ENCODE data around the gene SLC1A4.

Gene SLC1A4

DNA sequence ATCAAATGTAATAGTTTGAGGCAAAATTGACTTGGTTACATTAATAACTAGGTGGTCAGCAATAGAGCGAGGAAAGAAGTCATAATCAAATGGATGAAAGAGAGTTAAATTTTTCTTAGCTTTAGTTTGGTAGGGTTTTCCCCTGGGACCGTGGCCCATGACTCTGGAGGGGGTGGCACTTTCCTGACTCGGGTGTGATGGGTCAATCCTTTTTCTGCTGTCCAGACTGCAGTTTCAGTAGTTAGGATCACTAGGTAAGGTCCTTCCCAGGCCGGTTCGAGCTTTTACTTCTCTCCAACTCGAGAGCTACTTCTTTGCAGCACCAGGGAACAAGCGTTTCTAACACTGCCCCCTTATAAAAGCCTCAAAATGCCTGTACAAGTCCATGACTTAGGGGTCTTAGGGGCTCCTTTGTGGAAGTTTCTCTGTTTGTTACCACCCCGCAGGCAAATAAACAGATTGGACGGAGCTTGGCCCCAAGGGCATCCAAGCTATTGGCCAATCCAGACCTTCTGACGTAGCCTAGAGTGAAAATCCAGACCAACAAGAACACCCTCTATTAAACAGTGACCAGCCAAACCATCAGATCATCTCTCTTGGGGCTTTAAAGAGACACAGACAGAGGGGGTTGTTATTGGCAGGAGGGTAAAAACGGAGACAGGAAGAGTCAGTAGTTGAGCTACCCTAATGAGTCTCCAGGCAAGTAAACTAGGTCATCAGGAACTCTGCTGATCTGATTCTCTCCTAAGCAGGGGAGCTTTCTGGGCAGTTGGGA, 57.6 kb downstream of the SLC1A4 start:
- in situ Hi-C loops (cut with HindIII; ENCODE audit: low sequenced_read_pairs) = no loop called here

- in situ Hi-C loops (cut with HindIII; ENCODE audit: low sequenced_read_pairs) = no loop called here
Measured at GRCh38 chr2:65049010-65049639, 59.9 kb downstream of the SLC1A4 start.

- in situ Hi-C loops (cut with HindIII; ENCODE audit: low sequenced_read_pairs) = no loop called here
Measured at GRCh38 chr2:65050931-65051330, 61.7 kb downstream of the SLC1A4 start.

DNA sequence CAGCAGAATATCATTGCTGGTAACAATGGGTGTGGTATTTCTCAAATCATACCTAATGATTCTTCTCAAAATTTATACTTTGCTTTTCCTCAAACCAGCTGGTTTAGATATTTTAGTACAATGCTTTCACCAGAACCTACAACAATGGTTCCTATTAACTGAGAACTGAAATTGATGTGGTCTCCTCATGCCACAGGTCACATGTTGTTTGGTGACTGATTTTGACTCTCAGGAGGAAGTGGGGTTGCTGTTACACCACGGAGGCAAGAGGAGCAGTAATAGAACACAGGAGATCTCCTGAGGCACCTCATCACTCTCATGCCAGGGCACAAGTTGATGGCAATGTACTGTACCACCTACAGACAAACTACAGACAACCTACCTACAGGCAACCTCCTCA, 64.0 kb downstream of the SLC1A4 start:
- in situ Hi-C loops (cut with HindIII; ENCODE audit: low sequenced_read_pairs) = no loop called here

DNA sequence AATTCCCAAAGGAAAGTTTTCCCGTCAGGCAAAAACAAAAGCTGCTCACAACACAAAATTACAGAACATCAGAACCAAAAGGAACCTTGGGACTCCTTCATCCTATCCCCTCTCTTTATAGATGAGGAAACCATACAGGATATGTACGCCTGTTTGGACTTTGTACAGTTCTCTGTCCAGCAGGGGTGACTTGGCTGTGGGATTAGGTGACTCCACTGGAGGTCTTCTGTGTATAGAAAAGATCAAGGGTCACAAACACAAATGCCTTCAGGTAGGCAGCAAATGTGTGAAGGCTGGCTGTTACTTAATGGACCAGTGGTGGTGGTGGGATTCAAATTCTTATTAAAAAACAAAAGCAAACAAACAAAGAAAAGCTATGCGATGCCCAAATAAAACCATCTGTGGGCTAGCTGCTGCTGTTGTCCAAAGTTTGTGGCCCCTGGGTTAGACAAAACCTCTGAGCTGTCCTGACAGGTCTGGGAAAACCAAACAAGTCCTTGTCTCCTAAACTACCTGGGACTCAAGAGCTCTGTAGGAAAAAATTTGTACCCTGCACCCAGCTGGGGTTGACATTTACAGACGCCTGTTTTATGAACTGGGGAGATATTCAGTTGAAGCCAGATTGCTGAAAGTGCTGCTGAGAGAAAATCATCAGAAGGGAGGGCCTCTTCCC, 65.7 kb downstream of the SLC1A4 start:
- in situ Hi-C loops (cut with HindIII; ENCODE audit: low sequenced_read_pairs) = no loop called here

DNA sequence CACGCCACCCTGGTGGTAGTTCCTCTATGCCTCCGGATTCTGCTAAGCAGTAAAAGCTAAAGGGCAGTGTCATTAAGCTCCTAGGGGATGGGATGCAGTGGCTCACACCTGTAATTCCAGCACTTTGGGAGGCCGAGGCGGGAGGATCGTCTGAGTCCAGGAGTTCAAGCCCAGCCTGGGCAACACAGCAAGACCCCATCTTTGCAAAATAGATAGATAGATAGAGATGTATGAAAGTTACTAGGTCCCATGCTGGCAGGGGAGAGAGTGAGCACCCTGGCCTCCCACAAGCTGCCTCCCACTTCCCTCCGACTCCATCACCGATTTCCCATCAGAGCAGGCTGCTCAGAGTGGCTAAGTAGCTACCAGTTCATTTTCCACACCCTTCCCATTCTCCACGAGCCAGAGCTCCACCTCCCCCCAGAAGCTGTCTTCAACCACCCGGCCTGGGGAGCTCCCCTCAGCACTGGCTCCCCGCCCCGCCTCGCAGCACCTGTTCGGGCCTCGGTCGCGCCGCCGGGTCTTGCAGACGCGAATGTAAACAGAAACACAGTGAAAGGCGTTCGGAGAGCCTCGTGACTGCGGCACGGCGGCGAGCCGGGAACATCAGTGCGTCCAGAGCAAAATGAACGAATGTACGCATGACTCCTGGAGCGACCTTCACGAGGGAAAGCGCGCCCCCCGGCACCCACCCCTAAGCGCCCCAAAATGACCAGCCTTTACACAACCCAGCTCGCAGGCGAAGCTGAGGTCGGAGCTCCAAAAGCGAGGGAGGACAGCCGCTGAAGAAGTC, 66.4 kb downstream of the SLC1A4 start:
- in situ Hi-C loops (cut with HindIII; ENCODE audit: low sequenced_read_pairs) = no loop called here

GRCh38 chr2:65056215-65057053, 67.2 kb downstream of the SLC1A4 start, which contains the start of gene CEP68:
Gene CEP68, plus strand, starts transcription at chr2:65056416. Its CDS starts 13,029 bp downstream, at chr2:65069445.
- in situ Hi-C loops (cut with HindIII; ENCODE audit: low sequenced_read_pairs) = no loop called here

DNA sequence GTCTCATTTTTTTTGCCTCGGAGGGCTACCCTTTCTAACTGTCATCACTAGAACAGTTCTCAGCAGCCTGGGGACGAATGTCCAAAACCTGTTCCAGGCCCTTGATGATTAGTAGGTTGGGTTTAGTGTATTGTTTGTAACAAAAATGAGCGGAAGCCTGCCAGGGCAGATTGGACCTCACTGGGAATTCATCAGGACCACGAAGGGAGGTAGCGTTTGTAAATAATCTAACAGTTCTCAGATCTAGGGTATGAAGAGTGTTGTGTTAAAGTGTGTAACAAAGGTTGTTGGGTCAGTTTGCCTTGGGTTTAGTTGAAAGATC, 67.8 kb downstream of the SLC1A4 start:
- in situ Hi-C loops (cut with HindIII; ENCODE audit: low sequenced_read_pairs) = no loop called here

GRCh38 chr2:65057391-65058052, 68.3 kb downstream of the SLC1A4 start:
- in situ Hi-C loops (cut with HindIII; ENCODE audit: low sequenced_read_pairs) = no loop called here

DNA sequence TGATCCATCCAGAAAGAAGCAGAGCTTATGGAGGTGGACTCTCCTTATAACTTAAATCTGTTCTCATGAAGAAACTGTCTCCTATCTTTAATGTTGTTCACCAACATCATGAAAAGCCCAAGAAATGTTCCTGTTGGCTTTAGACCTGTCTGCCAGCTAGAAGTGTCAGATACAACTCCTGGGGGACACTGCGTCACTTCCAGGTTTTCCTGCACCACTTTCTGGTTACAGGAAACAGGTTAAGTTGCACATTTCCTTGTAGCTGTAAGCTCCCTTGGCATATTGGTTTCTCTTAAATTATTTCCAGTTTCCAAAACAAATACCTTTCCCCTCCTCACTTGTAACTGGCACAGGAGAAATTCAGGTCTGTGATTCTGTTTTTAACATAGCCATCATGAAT, 69.9 kb downstream of the SLC1A4 start:
- in situ Hi-C loops (cut with HindIII; ENCODE audit: low sequenced_read_pairs) = no loop called here

- in situ Hi-C loops (cut with HindIII; ENCODE audit: low sequenced_read_pairs) = no loop called here
Measured at GRCh38 chr2:65061146-65061909, 72.1 kb downstream of the SLC1A4 start.

DNA sequence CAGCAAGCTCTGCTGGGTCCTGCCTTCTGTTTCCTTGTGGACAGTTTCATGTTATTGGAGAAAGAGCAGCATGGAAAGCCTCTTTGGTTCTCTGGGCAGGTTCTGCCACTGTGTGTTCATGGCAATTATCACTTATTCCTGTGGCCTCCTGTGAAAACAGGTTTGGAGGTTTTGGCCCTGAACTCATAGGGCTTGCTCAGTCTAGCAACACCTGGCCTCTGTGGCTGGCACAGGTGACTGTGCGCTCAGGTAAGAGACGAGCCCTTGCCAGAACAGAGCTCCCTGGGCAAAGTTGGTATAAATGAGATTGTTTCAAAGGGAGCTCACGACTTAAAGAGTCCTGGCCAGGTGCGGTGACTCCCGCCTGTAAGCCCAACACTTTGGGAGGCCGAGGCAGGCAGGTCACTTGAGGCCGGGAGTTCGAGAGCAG, 72.7 kb downstream of the SLC1A4 start:
- in situ Hi-C loops (cut with HindIII; ENCODE audit: low sequenced_read_pairs) = no loop called here

- in situ Hi-C loops (cut with HindIII; ENCODE audit: low sequenced_read_pairs) = no loop called here
Measured at GRCh38 chr2:65062843-65063825, 73.9 kb downstream of the SLC1A4 start.

- in situ Hi-C loops (cut with HindIII; ENCODE audit: low sequenced_read_pairs) = no loop called here
Measured at GRCh38 chr2:65064728-65065552, 75.7 kb downstream of the SLC1A4 start.

DNA sequence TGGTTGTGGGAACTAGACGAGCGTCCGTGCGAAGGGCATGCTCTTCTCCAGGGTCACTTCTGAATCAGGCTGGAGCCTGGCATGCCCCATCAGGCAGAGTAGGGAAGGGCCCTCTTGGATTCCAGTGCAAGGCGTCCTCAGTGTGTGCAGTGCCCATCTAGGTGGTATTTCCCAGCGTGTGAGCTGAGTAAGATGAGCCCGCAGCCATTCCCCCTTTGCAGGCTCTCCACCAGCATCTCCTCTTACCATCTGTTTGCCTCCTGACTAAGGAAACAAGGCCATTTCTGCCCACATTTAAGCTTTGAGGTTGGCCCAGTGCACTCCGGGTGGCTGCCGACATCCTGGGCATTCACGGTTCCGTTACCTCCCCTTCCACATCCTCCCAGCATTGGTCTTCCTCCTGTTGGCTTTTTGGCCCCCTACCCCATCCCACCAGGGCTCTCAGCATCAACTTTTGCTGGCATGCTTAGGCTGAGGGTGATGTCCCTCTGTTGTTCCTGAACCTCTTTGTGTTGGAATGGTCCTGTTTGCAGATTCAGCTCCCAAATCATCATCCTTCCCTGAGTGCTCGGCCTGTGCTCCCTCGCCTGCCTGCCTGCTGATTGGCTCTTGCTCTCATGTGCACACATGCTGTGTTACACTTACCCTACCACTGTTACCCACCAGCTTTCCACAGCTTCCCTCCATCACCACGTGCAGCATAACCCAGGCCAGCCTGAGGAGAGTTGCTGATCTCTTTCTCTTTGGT, 78.8 kb downstream of the SLC1A4 start:
- in situ Hi-C loops (cut with HindIII; ENCODE audit: low sequenced_read_pairs) = no loop called here

GRCh38 chr2:65069439-65069824, 80.2 kb downstream of the SLC1A4 start:
- in situ Hi-C loops (cut with HindIII; ENCODE audit: low sequenced_read_pairs) = no loop called here
